MM.1S (cell line): ENCODE measurements around the gene PRKD1.

Experiments
- DNase-seq: peaks from one replicate; pipeline ENCODE4 v3.0.0-alpha.2; 2015
- H2AFZ ChIP-seq: fragments of 300-600 bp; sonication (generic); 2 replicates; pipeline ENCODE4 v1.6.0; 2016; ENCODE audit warnings: antibody characterized with exemption, low read length
- H3F3A ChIP-seq: fragments of 300-600 bp; sonication (generic); 2 replicates; pipeline ENCODE4 v1.6.1; 2016; ENCODE audit warnings: mild to moderate bottlenecking, antibody characterized with exemption, low read length, moderate library complexity, mixed read lengths; ENCODE audit not compliant: insufficient read depth
- H3K27ac ChIP-seq: fragments of 300-600 bp; sonication (generic); 2 replicates; pipeline ENCODE4 v1.5.1; 2016; ENCODE audit warnings: mild to moderate bottlenecking, low read length
- H3K27me3 ChIP-seq: fragments of 300-600 bp; sonication (generic); replicated peaks from 2 replicates; pipeline ENCODE4 v1.6.0; 2016; ENCODE audit warnings: low read length; ENCODE audit not compliant: insufficient read depth
- H3K36me3 ChIP-seq: fragments of 300-600 bp; sonication (generic); replicated peaks from 2 replicates; pipeline ENCODE4 v1.6.1; 2016; ENCODE audit warnings: mild to moderate bottlenecking, low read length, mixed read lengths; ENCODE audit not compliant: insufficient read depth
- H3K4me1 ChIP-seq: fragments of 300-600 bp; sonication (generic); 2 replicates; pipeline ENCODE4 v1.6.1; 2016; ENCODE audit warnings: low read length, mixed read lengths
- H3K4me2 ChIP-seq: fragments of 300-600 bp; sonication (generic); 2 replicates; pipeline ENCODE4 v1.6.0; 2016; ENCODE audit warnings: low read depth, low read length
- H3K4me3 ChIP-seq: fragments of 300-600 bp; sonication (generic); 2 replicates; pipeline ENCODE4 v1.5.1; 2016; ENCODE audit warnings: low read length, mixed read lengths
- H3K79me2 ChIP-seq: fragments of 300-600 bp; sonication (generic); 2 replicates; pipeline ENCODE4 v1.6.1; 2016; ENCODE audit warnings: mixed run types, low read length, mixed read lengths
- H3K9ac ChIP-seq: fragments of 300-600 bp; sonication (generic); 2 replicates; pipeline ENCODE4 v1.6.1; 2016; ENCODE audit warnings: low read length, mixed read lengths
- H3K9me2 ChIP-seq: fragments of 300-600 bp; sonication (generic); replicated peaks from 2 replicates; pipeline ENCODE4 v1.6.1; 2016; ENCODE audit warnings: mild to moderate bottlenecking, low read length, mixed read lengths; ENCODE audit not compliant: insufficient read depth
- H3K9me3 ChIP-seq: fragments of 300-600 bp; sonication (generic); replicated peaks from 2 replicates; pipeline ENCODE4 v1.6.1; 2016; ENCODE audit warnings: mild to moderate bottlenecking, low read length, mixed read lengths; ENCODE audit not compliant: insufficient read depth
- H4K20me1 ChIP-seq: fragments of 300-600 bp; sonication (generic); 2 replicates; pipeline ENCODE4 v1.6.1; 2016; ENCODE audit warnings: mild to moderate bottlenecking, low read length, moderate library complexity, mixed read lengths; ENCODE audit not compliant: insufficient read depth
- EZH2 ChIP-seq: fragments of 300-600 bp; sonication (generic); optimal IDR thresholded peaks from 2 replicates; pipeline ENCODE3; 2017; ENCODE audit warnings: low read depth, mild to moderate bottlenecking, antibody characterized with exemption, low read length, mixed read lengths
- EZH2phosphoT487 ChIP-seq: fragments of 300-600 bp; sonication (generic); IDR thresholded peaks from 2 replicates; pipeline ENCODE4 v1.6.1; 2018; ENCODE audit warnings: antibody characterized with exemption, low read length
- TF ChIP-seq, protein P1 (sequence below): fragments of 300-600 bp; sonication (generic); IDR thresholded peaks from 2 replicates; pipeline ENCODE4 v1.5.1; 2016; ENCODE audit warnings: antibody characterized with exemption, low read length, mixed read lengths

PRKD1 gene

DNA sequence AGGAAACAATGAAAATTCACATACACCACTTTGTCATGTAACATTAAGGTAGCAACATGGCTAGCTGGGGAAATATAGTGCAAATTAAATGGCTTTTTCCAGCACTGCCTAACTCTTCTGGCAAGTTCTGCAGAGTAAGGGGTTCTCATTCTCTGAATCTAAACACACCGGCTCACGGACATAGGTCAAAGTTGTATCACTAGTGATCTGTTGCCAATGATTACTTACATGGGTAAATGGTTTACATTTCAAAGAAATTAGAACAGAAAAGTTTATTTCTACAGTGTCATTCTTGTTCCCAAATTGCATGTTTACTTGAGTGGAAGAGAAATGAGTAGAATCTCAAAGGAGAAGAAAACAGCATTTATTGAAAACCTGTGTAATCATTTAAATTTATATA lies 381.9 kb downstream of the PRKD1 start:
- TF ChIP-seq EZH2 (no peak), EZH2phosphoT487 (no peak)
- TF ChIP-seq, protein P1, sequence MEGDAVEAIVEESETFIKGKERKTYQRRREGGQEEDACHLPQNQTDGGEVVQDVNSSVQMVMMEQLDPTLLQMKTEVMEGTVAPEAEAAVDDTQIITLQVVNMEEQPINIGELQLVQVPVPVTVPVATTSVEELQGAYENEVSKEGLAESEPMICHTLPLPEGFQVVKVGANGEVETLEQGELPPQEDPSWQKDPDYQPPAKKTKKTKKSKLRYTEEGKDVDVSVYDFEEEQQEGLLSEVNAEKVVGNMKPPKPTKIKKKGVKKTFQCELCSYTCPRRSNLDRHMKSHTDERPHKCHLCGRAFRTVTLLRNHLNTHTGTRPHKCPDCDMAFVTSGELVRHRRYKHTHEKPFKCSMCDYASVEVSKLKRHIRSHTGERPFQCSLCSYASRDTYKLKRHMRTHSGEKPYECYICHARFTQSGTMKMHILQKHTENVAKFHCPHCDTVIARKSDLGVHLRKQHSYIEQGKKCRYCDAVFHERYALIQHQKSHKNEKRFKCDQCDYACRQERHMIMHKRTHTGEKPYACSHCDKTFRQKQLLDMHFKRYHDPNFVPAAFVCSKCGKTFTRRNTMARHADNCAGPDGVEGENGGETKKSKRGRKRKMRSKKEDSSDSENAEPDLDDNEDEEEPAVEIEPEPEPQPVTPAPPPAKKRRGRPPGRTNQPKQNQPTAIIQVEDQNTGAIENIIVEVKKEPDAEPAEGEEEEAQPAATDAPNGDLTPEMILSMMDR, result no peak
- Histone ChIP-seq H2AFZ (no peak overlapping the region), H3K79me2 (no peaks in the 10 kb centered on the region), H4K20me1 (no peaks in the 10 kb centered on the region), H3K9me2 (no peaks in the 10 kb centered on the region), H3K9ac (no peak overlapping the region), H3K27me3 (no peaks in the 10 kb centered on the region), H3K4me2 (no peak overlapping the region), H3K36me3 (no peaks in the 10 kb centered on the region), H3F3A (no peaks in the 10 kb centered on the region), H3K9me3 (no peaks in the 10 kb centered on the region), H3K4me3 (no peak overlapping the region), H3K27ac (no peak overlapping the region), H3K4me1 (no peaks in the 10 kb centered on the region)
- no peak for DNase-seq

DNA sequence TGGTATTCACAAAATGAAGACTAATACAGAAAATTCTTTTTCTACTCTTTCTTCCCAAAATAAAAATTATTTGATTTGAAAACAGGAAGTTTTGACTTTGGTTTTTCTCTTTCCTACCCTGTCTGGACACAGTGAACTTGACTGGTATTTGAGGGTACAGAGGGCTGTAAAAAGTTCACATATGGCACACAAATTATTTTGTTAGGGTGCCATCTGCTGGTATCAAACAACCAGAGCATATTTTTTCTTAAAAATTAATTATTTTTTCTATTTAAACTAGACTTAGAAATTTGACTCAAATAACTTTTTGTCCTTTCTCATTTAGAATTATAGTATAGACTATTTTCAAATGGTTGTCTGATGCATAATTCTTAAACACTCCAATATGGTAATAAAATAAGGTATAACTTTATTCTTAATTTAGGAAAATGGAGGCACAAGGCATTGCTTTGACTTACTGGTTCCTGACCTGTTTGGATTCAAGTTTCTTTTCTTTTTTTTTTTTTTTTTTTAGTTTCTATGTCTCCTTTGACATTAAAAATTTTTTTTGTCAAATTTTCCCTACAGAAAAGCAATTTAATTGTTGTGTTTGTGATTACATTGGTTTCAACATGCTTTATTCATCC lies 390.6 kb downstream of the PRKD1 start:
- H3K27me3 ChIP-seq, result no peaks in the 10 kb centered on the region
- H3K4me1 ChIP-seq, result no peaks in the 10 kb centered on the region; the same call in 1 of the 2 replicates
- no peak overlapping the region for H2AFZ ChIP-seq
- H3K27ac ChIP-seq, result no peak overlapping the region
- H3K79me2 ChIP-seq, result no peaks in the 10 kb centered on the region
- TF ChIP-seq EZH2 (no peak), EZH2phosphoT487 (no peak)
- TF ChIP-seq, protein P1, result peak; percentile 14; the same call in 1 of the 2 replicates
- no peak overlapping the region for H3K4me2 ChIP-seq
- no peaks in the 10 kb centered on the region for H3K36me3 ChIP-seq
- H3K9me3 ChIP-seq, result no peaks in the 10 kb centered on the region
- H3K9me2 ChIP-seq, result no peaks in the 10 kb centered on the region
- H3K4me3 ChIP-seq, result no peak overlapping the region
- peaks cover 8% of the 10 kb centered on the region; the same call in 1 of the 2 replicates for H3F3A ChIP-seq
- peak; percentile 20 for DNase-seq
- no peaks in the 10 kb centered on the region for H4K20me1 ChIP-seq
- no peak overlapping the region for H3K9ac ChIP-seq

DNA sequence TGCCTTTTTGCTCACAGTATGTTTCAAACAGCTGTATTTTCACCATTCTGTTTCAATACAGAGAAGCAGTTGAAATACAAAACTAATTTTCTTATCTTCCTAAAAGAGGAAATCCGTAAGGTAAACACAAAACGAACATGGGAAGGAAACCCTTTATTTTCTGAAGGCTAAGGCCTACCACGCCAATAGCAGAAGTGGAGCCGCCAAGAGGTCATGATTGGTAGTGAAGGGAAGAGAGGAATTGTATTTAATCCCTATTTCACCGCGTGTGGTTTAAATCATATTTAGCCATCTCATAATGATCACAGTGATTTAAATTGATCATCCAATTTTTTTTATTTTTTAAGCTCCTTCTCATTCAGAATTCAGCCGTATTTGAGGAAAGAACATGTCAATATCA lies 398.2 kb downstream of the PRKD1 start:
- Histone ChIP-seq H4K20me1 (no peaks in the 10 kb centered on the region), H2AFZ (no peak overlapping the region), H3K27me3 (no peaks in the 10 kb centered on the region), H3K4me3 (no peak overlapping the region), H3K9me3 (no peaks in the 10 kb centered on the region), H3K4me1 (no peaks in the 10 kb centered on the region; the same call in 1 of the 2 replicates), H3K4me2 (no peak overlapping the region), H3F3A (peaks cover 10% of the 10 kb centered on the region; the same call in 1 of the 2 replicates), H3K9me2 (no peaks in the 10 kb centered on the region), H3K79me2 (no peaks in the 10 kb centered on the region), H3K9ac (no peak overlapping the region), H3K27ac (no peak overlapping the region), H3K36me3 (no peaks in the 10 kb centered on the region)
- TF ChIP-seq, protein P1, result no peak
- TF ChIP-seq EZH2phosphoT487 (no peak), EZH2 (no peak)
- DNase-seq, result no peak
